NCI-H1105 treated with DMSO at 0.1 percent for 48 hours (cell line): ENCODE data around the gene CRY2.
A peak's percentile ranks its signal among the peaks of the same experiment; 100 is the strongest.

ENCODE experiments used
- DNase-seq: peaks from one replicate; lab custom pipeline; 2025; lab: John Stamatoyannopoulos, UW

Gene CRY2

GRCh38 chr11:45848654-45849081, 1.4 kb downstream of the CRY2 start:
- DNase-seq, result no peak

DNA sequence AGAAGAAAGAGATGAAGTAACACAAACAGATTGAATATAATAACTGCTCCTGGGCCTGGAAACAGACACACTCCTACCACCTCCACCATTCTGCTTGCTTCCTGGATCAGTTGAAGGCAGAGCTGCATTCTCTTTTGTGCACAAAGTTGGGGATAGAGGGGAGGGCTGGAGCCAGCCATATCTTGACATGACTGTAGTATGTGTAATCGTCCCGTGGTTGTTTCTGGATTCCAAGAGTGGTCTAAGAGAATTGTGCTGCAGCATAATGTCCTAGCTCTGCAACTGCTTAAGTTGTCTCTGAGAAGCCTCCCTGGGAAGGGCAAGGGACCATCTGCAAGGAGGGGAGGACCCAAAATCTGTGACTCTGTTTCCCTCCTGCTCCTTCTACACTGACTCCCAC, 3.2 kb downstream of the CRY2 start:
- DNase-seq, result no peak

GRCh38 chr11:45851228-45851627, 4.0 kb downstream of the CRY2 start:
- no peak for DNase-seq

DNA sequence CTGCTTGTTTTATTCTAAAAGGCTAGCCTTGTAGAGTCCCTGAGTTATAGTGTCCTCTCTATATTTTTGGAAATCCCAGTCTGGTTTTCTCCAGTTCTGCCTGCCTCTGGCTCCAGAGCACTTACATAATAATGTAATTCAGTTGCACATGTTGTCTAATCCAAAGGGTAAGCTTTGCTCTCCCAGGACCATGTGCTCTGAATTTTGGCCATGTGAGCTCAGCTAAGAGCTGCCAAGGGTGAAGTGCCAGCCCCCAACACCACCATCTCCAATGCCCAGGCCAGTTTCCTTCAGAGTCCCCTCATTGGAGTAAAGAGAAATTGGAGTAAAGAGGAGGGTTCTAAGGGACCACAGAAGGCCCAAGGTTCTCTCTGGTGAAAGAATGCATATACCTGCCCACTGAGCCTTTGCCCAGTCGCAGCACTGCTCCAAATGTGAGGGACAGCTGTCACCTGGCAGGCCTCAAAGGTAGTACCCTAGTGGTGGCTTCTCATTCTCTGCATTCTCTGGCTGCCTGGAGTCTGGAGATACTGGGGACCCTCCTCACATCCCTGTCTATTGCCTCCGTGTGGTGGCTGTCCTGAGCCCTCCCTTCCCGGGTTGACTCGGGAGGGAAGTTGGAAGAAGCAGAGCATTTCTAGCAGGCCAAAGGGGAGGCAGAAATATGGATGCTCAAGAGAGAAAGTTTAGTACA, 4.9 kb downstream of the CRY2 start:
- DNase-seq, result no peak

- no peak for DNase-seq
These were observed 5.4 kb downstream of the CRY2 start for GRCh38 chr11:45852712-45853101.

DNA sequence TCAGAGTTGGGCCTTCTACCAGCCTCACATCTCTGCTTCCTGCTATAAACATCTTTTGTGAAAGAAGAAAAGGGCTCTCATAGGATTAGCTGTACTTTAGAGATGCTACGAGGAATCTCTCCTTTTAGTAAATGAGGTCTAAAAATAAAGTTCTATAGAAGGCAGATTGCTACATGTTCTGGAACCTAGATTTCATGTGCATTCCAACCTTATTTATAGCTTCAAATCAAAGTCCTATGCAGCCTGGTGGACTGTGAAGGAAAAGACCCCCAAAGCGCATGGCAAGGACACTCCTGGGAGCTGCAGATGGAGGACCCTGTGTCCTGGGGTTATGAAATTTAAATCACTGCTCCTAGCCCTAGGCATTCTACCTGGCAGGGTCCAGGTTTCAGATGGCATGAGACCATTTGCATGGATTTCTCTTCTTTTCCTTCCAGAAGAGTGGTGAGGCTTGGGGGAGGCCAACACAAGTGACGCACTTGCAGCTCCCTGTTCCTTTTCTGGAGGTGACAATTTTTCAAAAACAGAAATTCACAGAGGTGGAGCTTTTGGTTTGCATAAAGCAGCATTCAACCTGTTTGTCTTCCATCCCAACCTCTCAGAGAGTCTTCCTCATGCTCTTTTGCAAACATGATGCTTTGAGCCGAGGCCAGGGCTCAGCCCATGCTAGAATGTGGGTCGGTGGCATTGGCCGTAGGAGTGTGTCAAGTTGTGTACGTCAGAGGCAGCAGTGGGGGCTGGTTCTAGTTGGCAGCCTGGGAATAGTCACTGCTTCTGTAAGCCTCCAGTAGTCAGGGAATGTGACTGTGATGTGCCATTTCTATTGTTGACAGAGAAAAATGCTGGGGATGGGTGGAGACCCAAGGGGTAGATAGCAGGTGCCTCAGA, 6.3 kb downstream of the CRY2 start:
- no peak for DNase-seq

GRCh38 chr11:45855308-45855707, 8.0 kb downstream of the CRY2 start:
- DNase-seq, result no peak

GRCh38 chr11:45856044-45856468, 8.8 kb downstream of the CRY2 start:
- DNase-seq, result no peak

- peak; percentile 9 for DNase-seq
These were observed 10.7 kb downstream of the CRY2 start for GRCh38 chr11:45857961-45858474.

DNA sequence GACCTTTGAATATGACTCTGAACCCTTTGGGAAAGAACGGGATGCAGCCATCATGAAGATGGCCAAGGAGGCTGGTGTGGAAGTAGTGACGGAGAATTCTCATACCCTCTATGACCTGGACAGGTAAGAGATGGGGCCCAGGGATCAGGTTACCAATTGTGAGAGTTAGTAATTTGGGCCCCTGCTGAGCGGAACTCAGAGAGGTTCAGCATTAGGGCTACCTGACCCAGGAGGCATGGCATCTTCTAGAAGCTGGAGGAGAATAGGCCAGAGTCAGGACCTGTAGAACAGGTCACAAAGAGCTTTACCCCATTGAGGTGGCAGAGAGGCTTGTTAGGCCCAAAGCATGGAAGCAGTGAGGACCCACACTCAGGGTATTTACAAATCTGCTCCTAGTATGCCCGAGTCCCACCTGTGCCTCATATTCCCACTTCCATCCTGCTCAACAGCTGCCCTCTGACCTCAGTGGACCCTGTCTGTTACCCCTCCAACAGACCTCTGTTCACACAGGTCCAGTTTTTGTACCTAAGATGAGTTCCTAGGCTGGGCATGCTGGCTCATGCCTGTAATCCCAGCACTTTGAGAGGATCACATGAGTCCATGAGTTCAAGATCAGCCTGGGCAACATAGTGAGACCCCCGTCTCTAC, 11.6 kb downstream of the CRY2 start:
- no peak for DNase-seq

GRCh38 chr11:45859661-45860140, 12.4 kb downstream of the CRY2 start:
- peak; percentile 87 for DNase-seq

- DNase-seq, result no peak
These were observed 13.1 kb downstream of the CRY2 start for GRCh38 chr11:45860348-45860747.

GRCh38 chr11:45860764-45861510, 13.7 kb downstream of the CRY2 start:
- no peak for DNase-seq

GRCh38 chr11:45864041-45864440, 16.8 kb downstream of the CRY2 start:
- DNase-seq, result no peak

DNA sequence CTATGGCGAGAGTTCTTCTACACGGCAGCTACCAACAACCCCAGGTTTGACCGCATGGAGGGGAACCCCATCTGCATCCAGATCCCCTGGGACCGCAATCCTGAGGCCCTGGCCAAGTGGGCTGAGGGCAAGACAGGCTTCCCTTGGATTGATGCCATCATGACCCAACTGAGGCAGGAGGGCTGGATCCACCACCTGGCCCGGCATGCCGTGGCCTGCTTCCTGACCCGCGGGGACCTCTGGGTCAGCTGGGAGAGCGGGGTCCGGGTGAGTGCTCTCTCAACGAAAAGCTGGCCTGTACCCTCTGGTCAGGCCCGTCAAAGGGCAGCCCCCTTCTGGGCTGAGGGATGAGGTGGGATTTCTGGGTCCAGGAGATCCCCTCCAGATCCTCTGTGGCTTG, 22.3 kb downstream of the CRY2 start:
- DNase-seq, result no peak

DNA sequence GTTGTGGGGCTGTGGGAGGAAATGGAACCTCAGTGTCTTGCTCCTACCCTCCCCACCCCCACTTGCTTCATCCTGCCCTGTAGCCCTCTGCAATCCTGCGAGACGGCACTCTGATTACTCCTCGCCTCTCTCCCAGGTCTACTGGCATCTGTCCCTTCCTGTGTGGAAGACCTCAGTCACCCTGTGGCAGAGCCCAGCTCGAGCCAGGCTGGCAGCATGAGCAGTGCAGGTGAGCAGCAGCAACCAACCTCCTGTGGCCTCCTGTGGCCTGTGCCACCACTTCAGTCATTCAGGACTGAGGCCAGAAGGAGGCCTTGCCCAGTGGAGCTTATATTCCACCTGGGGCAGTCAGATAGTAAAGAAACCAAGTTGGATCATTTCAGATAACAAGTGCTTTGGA, 23.4 kb downstream of the CRY2 start:
- DNase-seq, result no peak

DNA sequence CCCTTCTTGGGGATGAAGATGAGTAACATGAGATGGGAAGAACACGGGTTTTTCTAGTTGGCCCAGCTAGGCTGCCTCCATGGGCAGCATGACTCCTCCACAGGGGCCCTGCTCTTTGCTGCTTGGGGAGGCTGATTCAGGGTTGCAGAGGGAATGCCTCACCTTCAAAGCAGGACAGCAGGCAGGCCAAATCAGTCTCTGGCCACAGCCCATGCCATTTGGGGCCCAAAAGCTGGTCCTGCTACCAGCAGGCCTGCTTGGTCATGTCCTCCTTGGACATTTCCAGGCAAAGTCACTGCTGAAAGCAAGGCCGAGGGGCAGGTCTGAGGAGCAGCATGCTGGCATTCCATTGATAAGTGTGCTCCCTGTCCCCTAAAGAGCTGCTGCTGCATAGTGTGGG, 24.4 kb downstream of the CRY2 start:
- no peak for DNase-seq

DNA sequence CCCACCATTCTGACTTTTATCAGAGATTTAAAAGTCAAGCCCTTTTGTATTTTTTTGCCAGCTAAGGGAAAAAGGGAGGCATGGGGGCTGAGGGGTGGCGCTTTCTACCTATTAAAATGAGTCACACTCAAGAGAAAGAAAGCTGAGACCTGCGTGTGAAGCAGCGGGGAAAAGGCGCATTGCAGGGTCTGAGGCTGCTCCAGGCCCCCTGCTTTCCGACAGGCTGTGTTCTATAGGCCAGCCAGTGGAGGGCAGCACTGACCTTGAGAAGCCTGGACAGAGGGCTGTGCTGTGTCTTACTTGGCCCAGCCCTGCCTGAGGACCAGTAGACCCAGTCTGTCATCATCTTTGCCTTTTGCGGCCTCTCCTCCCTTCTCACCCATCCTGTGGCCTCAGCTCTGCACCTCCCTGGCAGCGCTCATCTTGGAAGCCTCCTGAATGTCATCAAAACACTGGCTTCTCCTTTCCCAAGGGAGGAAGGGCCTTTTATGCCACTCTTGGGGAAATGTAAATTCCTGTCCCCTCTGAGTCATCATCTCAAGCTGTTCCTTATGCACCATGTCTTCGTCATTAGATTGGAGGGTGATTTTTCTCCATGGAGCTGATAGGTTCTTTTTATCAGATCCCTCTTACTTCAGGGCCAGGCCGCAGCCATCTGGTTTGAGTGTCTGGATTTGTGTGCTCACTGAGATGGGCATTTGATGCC, 25.5 kb downstream of the CRY2 start:
- DNase-seq, result peak; percentile 57

- DNase-seq, result no peak
These were observed 29.1 kb downstream of the CRY2 start for GRCh38 chr11:45876401-45876800.

- DNase-seq, result no peak
These were observed 29.9 kb downstream of the CRY2 start for GRCh38 chr11:45877221-45877620.

GRCh38 chr11:45877845-45878244, 30.6 kb downstream of the CRY2 start:
- no peak for DNase-seq
